HCT116 (cell line): ENCODE measurements around the gene SLC15A3. TPM values are rescaled to one million over a fixed set of nuclear protein-coding genes. Genes with fewer than 3 reads are reported as not detected.

Source experiments
- ATAC-seq: fragments of 200-7000 bp; cut with Tn5 transposase; 2 replicates; pipeline ENCODE4 v1.9.1; 2020; ENCODE audit warnings: mild to moderate bottlenecking, moderate library complexity
- BruUV-seq: library from RNA; stranded (reverse); fragments of 400-500 nt; replicated peaks from 2 replicates; lab custom pipeline; 2021; lab: Mats Ljungman, UMichigan
- CTCF ChIA-PET: fragments of 300-600 bp; sonication (Branson Sonifier 250); formaldehyde crosslinking; loops from one replicate; lab custom pipeline; 2021; ENCODE audit warnings: antibody characterized with exemption; lab: Charles Lee
- POLR2A ChIA-PET: fragments of 300-600, 350-600 bp; sonication (Branson Sonifier 250); formaldehyde crosslinking; loops from one replicate; lab custom pipeline; 2021; ENCODE audit warnings: antibody characterized with exemption; lab: Charles Lee
- RAD21 ChIA-PET, 2 experiments: fragments of 300-600 bp; sonication (Branson Sonifier 250); formaldehyde crosslinking; loops; one replicate each; lab custom pipeline; 2023; ENCODE audit warnings: low total read pairs in 2 of 2; ENCODE audit not compliant: uncharacterized antibody in 2 of 2, unreplicated experiment in 2 of 2, low non-redundant PET in 1 of 2; lab: Charles Lee
- DNase-seq: peaks from one replicate; pipeline ENCODE4 v3.0.0-alpha.2; 2010; ENCODE audit warnings: low read depth, low spot score
- H2AFZ ChIP-seq: fragments of 200-600 bp; shearing (Covaris generic), sonication (generic); 2 replicates; pipeline ENCODE4 v1.6.1; 2017; ENCODE audit warnings: low read depth, mixed run types, mixed read lengths, antibody characterized with exemption, low read length; ENCODE audit not compliant: poor library complexity, severe bottlenecking
- H3K27ac ChIP-seq: 2 replicates; pipeline ENCODE4 v1.5.1; 2012; ENCODE audit warnings: low read depth, low read length
- H3K27me3 ChIP-seq: fragments of 200-600 bp; sonication (generic); 2 replicates; pipeline ENCODE4 v1.6.1; 2016; ENCODE audit warnings: mixed run types, low read length, mixed read lengths; ENCODE audit not compliant: insufficient read depth
- H3K36me3 ChIP-seq, 2 experiments: fragments of 200-500 bp in 1 of 2; fragments of 200-600 bp in 1 of 2; sonication (Bioruptor generic) in 1 of 2; sonication (generic) in 1 of 2; 2 replicates each; pipeline versions ENCODE4 v1.5.1 to v1.6.1; 2014 to 2016; ENCODE audit warnings: low read length in 2 of 2, inconsistent platforms in 1 of 2, mixed read lengths in 1 of 2, mixed run types in 1 of 2; ENCODE audit not compliant: insufficient read depth in 2 of 2, control insufficient read depth in 1 of 2
- H3K4me1 ChIP-seq, 2 experiments: fragments of 200-600 bp in 1 of 2; sonication (generic) in 1 of 2; 2 replicates each; pipeline versions ENCODE4 v1.5.1 to v1.6.1; 2012 to 2017; ENCODE audit warnings: low read length in 2 of 2, inconsistent platforms in 1 of 2, mild to moderate bottlenecking in 1 of 2, mixed read lengths in 1 of 2, mixed run types in 1 of 2, moderate library complexity in 1 of 2; ENCODE audit not compliant: insufficient read depth in 2 of 2, control insufficient read depth in 1 of 2
- H3K4me2 ChIP-seq: fragments of 200-600 bp; sonication (generic); 2 replicates; pipeline ENCODE4 v1.6.1; 2017; ENCODE audit warnings: mixed run types, low read length, mixed read lengths
- H3K4me3 ChIP-seq, 2 experiments: fragments of 200-600 bp in 1 of 2; sonication (generic) in 1 of 2; replicated peaks in 1 of 2; 2 replicates each; pipeline ENCODE4 v1.5.1; 2011 to 2016; ENCODE audit warnings: low read length in 2 of 2, control low read depth in 1 of 2, low read depth in 1 of 2, mild to moderate bottlenecking in 1 of 2, mixed read lengths in 1 of 2, mixed run types in 1 of 2
- H3K79me2 ChIP-seq: fragments of 200-600 bp; sonication (generic); 2 replicates; pipeline ENCODE4 v1.6.1; 2017; ENCODE audit warnings: mild to moderate bottlenecking, mixed run types, low read length, moderate library complexity, mixed read lengths; ENCODE audit not compliant: insufficient read depth
- H3K9ac ChIP-seq: fragments of 200-600 bp; sonication (generic); 2 replicates; pipeline ENCODE4 v1.6.1; 2016; ENCODE audit warnings: low read length, mixed read lengths
- H3K9me2 ChIP-seq: fragments of 200-600 bp; sonication (generic), shearing (Covaris generic); 2 replicates; pipeline ENCODE4 v1.6.1; 2017; ENCODE audit warnings: mixed run types, mild to moderate bottlenecking, moderate library complexity; ENCODE audit not compliant: insufficient read depth
- H3K9me3 ChIP-seq, 2 experiments: fragments of 200-500 bp in 1 of 2; fragments of 200-600 bp in 1 of 2; sonication (Bioruptor generic) in 1 of 2; sonication (generic) in 1 of 2; 2 replicates each; pipeline ENCODE4 v1.6.1; 2014 to 2017; ENCODE audit warnings: low read length in 2 of 2, mixed read lengths in 2 of 2, inconsistent platforms in 1 of 2, low read depth in 1 of 2, mild to moderate bottlenecking in 1 of 2, mixed run types in 1 of 2, moderate library complexity in 1 of 2; ENCODE audit not compliant: control insufficient read depth in 1 of 2, insufficient read depth in 1 of 2
- H4K20me1 ChIP-seq: fragments of 200-600 bp; sonication (generic), shearing (Covaris generic); 2 replicates; pipeline ENCODE4 v1.6.1; 2017; ENCODE audit warnings: mixed run types, mild to moderate bottlenecking, moderate library complexity; ENCODE audit not compliant: insufficient read depth
- CBX3 ChIP-seq: IDR thresholded peaks from 2 replicates; pipeline ENCODE4 v1.6.1; 2012; ENCODE audit warnings: low read depth
- ELF1 ChIP-seq: IDR thresholded peaks from 2 replicates; pipeline ENCODE4 v1.6.1; 2012; ENCODE audit warnings: low read depth, borderline replicate concordance
- EZH2 ChIP-seq: fragments of 200-600 bp; sonication (generic); IDR thresholded peaks from 2 replicates; pipeline ENCODE4 v1.6.1; 2017; ENCODE audit warnings: antibody characterized with exemption, mixed run types
- FOSL1 ChIP-seq: IDR thresholded peaks from 2 replicates; pipeline ENCODE4 v1.6.1; 2012; ENCODE audit warnings: low read depth
- JUND ChIP-seq: IDR thresholded peaks from 2 replicates; pipeline ENCODE4 v1.6.1; 2012
- POLR2A ChIP-seq: IDR thresholded peaks from 2 replicates; pipeline ENCODE4 v1.7.0; 2011; ENCODE audit warnings: borderline replicate concordance; ENCODE audit not compliant: insufficient read depth, insufficient read length; ENCODE audit errors: extremely low read depth
- POLR2AphosphoS5 ChIP-seq: IDR thresholded peaks from 2 replicates; pipeline ENCODE4 v1.6.1; 2011; ENCODE audit warnings: mild to moderate bottlenecking, low read depth, low read length, moderate library complexity
- RAD21 ChIP-seq: IDR thresholded peaks from 2 replicates; pipeline ENCODE4 v1.6.1; 2012; ENCODE audit warnings: low read depth, mild to moderate bottlenecking
- SIN3A ChIP-seq: IDR thresholded peaks from 2 replicates; pipeline ENCODE4 v1.6.1; 2012; ENCODE audit warnings: low read depth
- SP1 ChIP-seq: IDR thresholded peaks from 2 replicates; pipeline ENCODE4 v1.6.1; 2012; ENCODE audit warnings: low read depth
- SRF ChIP-seq: IDR thresholded peaks from 2 replicates; pipeline ENCODE4 v1.6.1; 2012; ENCODE audit warnings: low read depth
- TCF7L2 ChIP-seq: IDR thresholded peaks from 2 replicates; pipeline ENCODE4 v1.7.0; 2011; ENCODE audit warnings: borderline replicate concordance, inconsistent platforms; ENCODE audit not compliant: insufficient read depth, insufficient read length; ENCODE audit errors: extremely low read depth
- YY1 ChIP-seq: IDR thresholded peaks from 2 replicates; pipeline ENCODE4 v1.6.1; 2011; ENCODE audit warnings: low read length, low read depth, moderate library complexity, mild to moderate bottlenecking; ENCODE audit not compliant: insufficient replicate concordance; ENCODE audit errors: extremely low read depth
- ZBTB33 ChIP-seq: IDR thresholded peaks from 2 replicates; pipeline ENCODE4 v1.6.1; 2011; ENCODE audit warnings: mild to moderate bottlenecking, low read length, moderate library complexity; ENCODE audit not compliant: insufficient replicate concordance; ENCODE audit errors: extremely low read depth
- ZNF274 ChIP-seq: fragments of 200-500 bp; sonication (Bioruptor generic); IDR thresholded peaks from 2 replicates; pipeline ENCODE4 v1.6.1; 2014; ENCODE audit warnings: mild to moderate bottlenecking, low read depth, low read length, inconsistent platforms
- intact Hi-C: fragments of 100-400 bp; cut with micrococcal nuclease; formaldehyde crosslinking; loops from 2 replicates; pipeline ENCODE4 v1.10.0; 2022
- total RNA-seq: library from RNA; stranded (reverse); gene quantifications from one replicate; pipeline ENCODE4 v1.2.1, GENCODE V29; 2021; ENCODE audit not compliant: unreplicated experiment
- TF ChIP-seq, protein P1 (sequence below): IDR thresholded peaks from 2 replicates; pipeline ENCODE4 v1.6.1; 2012; ENCODE audit warnings: low read depth
- TF ChIP-seq, protein P2 (sequence below): IDR thresholded peaks from 2 replicates; pipeline ENCODE4 v1.6.1; 2012

SLC15A3 gene
- total RNA-seq, 1 experiment from 2014 or later, result not detected

DNA sequence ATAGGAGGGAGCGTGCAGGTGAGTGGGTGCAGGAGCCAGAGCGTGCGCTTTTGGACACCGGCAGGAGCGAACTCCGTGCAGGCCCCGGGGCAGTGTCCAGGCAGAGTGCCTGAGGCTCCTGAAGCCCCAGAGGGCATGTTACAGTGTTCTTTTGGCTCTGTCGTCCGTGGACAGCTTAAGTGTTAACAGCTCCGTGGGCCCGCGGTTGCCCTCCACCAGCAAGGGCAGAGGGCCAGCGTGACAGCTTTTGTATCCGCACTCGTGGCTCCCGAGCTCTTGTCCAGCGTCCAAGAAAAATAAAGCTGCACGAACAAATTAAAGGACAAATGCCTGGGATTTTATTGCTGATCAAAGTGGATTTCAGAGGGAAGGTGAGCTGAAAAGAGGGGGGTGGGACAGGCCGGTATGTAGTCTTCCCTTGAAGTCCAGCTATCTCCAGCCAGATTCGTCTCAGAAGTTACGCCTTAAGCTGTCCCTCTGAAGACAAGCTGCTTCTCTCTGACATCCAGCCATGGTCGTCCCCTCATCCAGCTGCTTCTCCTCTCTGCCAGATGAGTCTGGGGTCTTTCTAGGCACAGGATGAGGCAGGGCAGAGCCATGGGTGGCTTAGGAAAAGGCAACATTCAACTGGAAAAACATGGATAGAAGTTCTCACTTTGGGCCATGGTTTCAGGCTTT lies 39.0 kb downstream of the SLC15A3 start:
- Histone ChIP-seq H3K4me3 (peak overlapping the region; percentile 61 to 67), H3K9me3 (no peaks in the 10 kb centered on the region), H3K27ac (peak overlapping the region; percentile 61; the same call in 1 of the 2 replicates)
- no peak for TF ChIP-seq ZBTB33
- no peak for TF ChIP-seq TCF7L2
- TF ChIP-seq EZH2, result no peak
- TF ChIP-seq POLR2A, result no peak
- TF ChIP-seq, protein P1, sequence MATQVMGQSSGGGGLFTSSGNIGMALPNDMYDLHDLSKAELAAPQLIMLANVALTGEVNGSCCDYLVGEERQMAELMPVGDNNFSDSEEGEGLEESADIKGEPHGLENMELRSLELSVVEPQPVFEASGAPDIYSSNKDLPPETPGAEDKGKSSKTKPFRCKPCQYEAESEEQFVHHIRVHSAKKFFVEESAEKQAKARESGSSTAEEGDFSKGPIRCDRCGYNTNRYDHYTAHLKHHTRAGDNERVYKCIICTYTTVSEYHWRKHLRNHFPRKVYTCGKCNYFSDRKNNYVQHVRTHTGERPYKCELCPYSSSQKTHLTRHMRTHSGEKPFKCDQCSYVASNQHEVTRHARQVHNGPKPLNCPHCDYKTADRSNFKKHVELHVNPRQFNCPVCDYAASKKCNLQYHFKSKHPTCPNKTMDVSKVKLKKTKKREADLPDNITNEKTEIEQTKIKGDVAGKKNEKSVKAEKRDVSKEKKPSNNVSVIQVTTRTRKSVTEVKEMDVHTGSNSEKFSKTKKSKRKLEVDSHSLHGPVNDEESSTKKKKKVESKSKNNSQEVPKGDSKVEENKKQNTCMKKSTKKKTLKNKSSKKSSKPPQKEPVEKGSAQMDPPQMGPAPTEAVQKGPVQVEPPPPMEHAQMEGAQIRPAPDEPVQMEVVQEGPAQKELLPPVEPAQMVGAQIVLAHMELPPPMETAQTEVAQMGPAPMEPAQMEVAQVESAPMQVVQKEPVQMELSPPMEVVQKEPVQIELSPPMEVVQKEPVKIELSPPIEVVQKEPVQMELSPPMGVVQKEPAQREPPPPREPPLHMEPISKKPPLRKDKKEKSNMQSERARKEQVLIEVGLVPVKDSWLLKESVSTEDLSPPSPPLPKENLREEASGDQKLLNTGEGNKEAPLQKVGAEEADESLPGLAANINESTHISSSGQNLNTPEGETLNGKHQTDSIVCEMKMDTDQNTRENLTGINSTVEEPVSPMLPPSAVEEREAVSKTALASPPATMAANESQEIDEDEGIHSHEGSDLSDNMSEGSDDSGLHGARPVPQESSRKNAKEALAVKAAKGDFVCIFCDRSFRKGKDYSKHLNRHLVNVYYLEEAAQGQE, result no peak
- no peak for TF ChIP-seq FOSL1
- TF ChIP-seq YY1, result no peak
- TF ChIP-seq, protein P2, sequence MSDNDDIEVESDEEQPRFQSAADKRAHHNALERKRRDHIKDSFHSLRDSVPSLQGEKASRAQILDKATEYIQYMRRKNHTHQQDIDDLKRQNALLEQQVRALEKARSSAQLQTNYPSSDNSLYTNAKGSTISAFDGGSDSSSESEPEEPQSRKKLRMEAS, result no peak
- no peak for TF ChIP-seq SIN3A
- no peak for TF ChIP-seq JUND
- TF ChIP-seq SRF, result no peak
- no peak for TF ChIP-seq ELF1
- no peak for TF ChIP-seq RAD21
- TF ChIP-seq ZNF274, result no peak
- no peak for TF ChIP-seq POLR2AphosphoS5
- TF ChIP-seq SP1, result no peak
- no peak for TF ChIP-seq CBX3
- TF ChIP-seq, all 23 proteins: peak for 0
- H3K9me2 ChIP-seq, result no peaks in the 10 kb centered on the region
- peaks cover 38% of the 10 kb centered on the region for H3K79me2 ChIP-seq
- ChIA-PET RAD21 (no interaction called here), CTCF (interaction anchor here (0.8 to 1.2 kb wide), 3 partner anchors 11 to 25 kb away, joined by 3 to 16 read pairs (median 5); no protein-coding TSS in a partner anchor), POLR2A (interaction anchor here (0.9 to 1.2 kb wide), 2 partner anchors 10 to 82 kb away, joined by 3 to 6 read pairs; no protein-coding TSS in a partner anchor)
- intact Hi-C loops, result loop anchor here (10.0 kb wide), 1 partner anchor 272 kb away; no protein-coding TSS in a partner anchor
- H3K4me1 ChIP-seq, result peaks cover 18 to 49% of the 10 kb centered on the region in 2 experiments
- H3K4me2 ChIP-seq, result peak overlapping the region; percentile 89
- H4K20me1 ChIP-seq, result no peaks in the 10 kb centered on the region
- peak overlapping the region; percentile 73 for H3K9ac ChIP-seq
- DNase-seq (no peak), ATAC-seq (no peak)
- peak overlapping the region; percentile 79 for H2AFZ ChIP-seq
- peaks cover 0 to 3% of the 10 kb centered on the region in 2 experiments; a peak in 1 of 4 replicates for H3K36me3 ChIP-seq
- no TSS peak for BruUV-seq
- H3K27me3 ChIP-seq, result no peaks in the 10 kb centered on the region
